Panc1 (cell line): ENCODE results near the gene TP53BP2. TPM values are rescaled to one million over a fixed set of nuclear protein-coding genes. Genes with fewer than 3 reads are reported as not detected.

Experiments used
- ATAC-seq: fragments of 200-7000 bp; cut with Tn5 transposase; 2 replicates; pipeline ENCODE4 v1.9.1; 2020; ENCODE audit warnings: mild to moderate bottlenecking, moderate library complexity
- BruUV-seq: library from RNA; stranded (reverse); fragments of 400-500 nt; replicated peaks from 2 replicates; lab custom pipeline; 2021; lab: Mats Ljungman, UMichigan
- CTCF ChIA-PET: fragments of 300-600 bp; sonication (Branson Sonifier 250); formaldehyde crosslinking; loops from one replicate; lab custom pipeline; 2022; ENCODE audit warnings: antibody characterized with exemption; lab: Charles Lee
- POLR2A ChIA-PET: fragments of 300-600 bp; sonication (Branson Sonifier 250); formaldehyde crosslinking; loops from one replicate; lab custom pipeline; 2022; ENCODE audit warnings: antibody characterized with exemption; lab: Charles Lee
- DNase-seq: peaks from one replicate; pipeline ENCODE4 v3.0.0-alpha.2; 2010; ENCODE audit warnings: low read depth, low spot score
- H3K27ac ChIP-seq: 2 replicates; pipeline ENCODE4 v1.5.1; 2011; ENCODE audit warnings: mild to moderate bottlenecking, low read length, inconsistent platforms
- H3K27me3 ChIP-seq: fragments of 200-500 bp; sonication (Bioruptor generic); 2 replicates; pipeline ENCODE4 v1.6.0; 2014; ENCODE audit warnings: low read length, inconsistent platforms; ENCODE audit not compliant: control insufficient read depth, insufficient read depth
- H3K36me3 ChIP-seq: fragments of 200-500 bp; sonication (Bioruptor generic); 2 replicates; pipeline ENCODE4 v1.5.1; 2014; ENCODE audit warnings: inconsistent platforms, mild to moderate bottlenecking, low read length, moderate library complexity; ENCODE audit not compliant: control insufficient read depth, insufficient read depth
- H3K4me1 ChIP-seq: 2 replicates; pipeline ENCODE4 v1.5.1; 2011; ENCODE audit warnings: inconsistent platforms, mild to moderate bottlenecking, low read length, moderate library complexity; ENCODE audit not compliant: control insufficient read depth, insufficient read depth
- H3K4me3 ChIP-seq, 2 experiments: 2 replicates each; pipeline ENCODE4 v1.5.1; 2011 to 2012; ENCODE audit warnings: low read depth in 2 of 2, low read length in 2 of 2, mild to moderate bottlenecking in 2 of 2, inconsistent platforms in 1 of 2, moderate library complexity in 1 of 2
- H3K9me3 ChIP-seq: fragments of 200-500 bp; sonication (Bioruptor generic); 2 replicates; pipeline ENCODE4 v1.5.1; 2014; ENCODE audit warnings: low read depth, mild to moderate bottlenecking, inconsistent platforms, low read length, moderate library complexity; ENCODE audit not compliant: control insufficient read depth, insufficient read depth
- CTCF ChIP-seq: fragments of 450-650 bp; IDR thresholded peaks from 2 replicates; pipeline ENCODE4 v1.5.1; 2017; ENCODE audit warnings: mild to moderate bottlenecking
- POLR2AphosphoS5 ChIP-seq: IDR thresholded peaks from 2 replicates; pipeline ENCODE4 v1.6.1; 2012; ENCODE audit warnings: mild to moderate bottlenecking, low read depth, low read length, moderate library complexity
- REST ChIP-seq, 2 experiments: IDR thresholded peaks; 2 replicates each; pipeline ENCODE4 v1.6.1; 2011 to 2012; ENCODE audit warnings: low read depth in 2 of 2, control low read depth in 1 of 2, low read length in 1 of 2, mild to moderate bottlenecking in 1 of 2, moderate library complexity in 1 of 2; ENCODE audit not compliant: insufficient read depth in 1 of 2
- SIN3A ChIP-seq: IDR thresholded peaks from 2 replicates; pipeline ENCODE4 v1.6.1; 2012; ENCODE audit warnings: low read depth, mild to moderate bottlenecking, low read length, moderate library complexity, borderline replicate concordance; ENCODE audit not compliant: insufficient read depth
- TCF7L2 ChIP-seq: IDR thresholded peaks from 2 replicates; pipeline ENCODE4 v1.6.1; 2011; ENCODE audit warnings: mild to moderate bottlenecking, low read depth, low read length, inconsistent platforms
- in situ Hi-C: cut with HindIII; loops from 2 replicates; pipeline ENCODE4 v1.10.0; 2016; ENCODE audit warnings: low sequenced_read_pairs, low pct_unique_long_range_greater_than_20kb
- intact Hi-C: fragments of 100-400 bp; cut with micrococcal nuclease; formaldehyde crosslinking; loops from one replicate; pipeline ENCODE4 v1.10.0; 2022; ENCODE audit not compliant: unreplicated experiment
- total RNA-seq: library from RNA; stranded (reverse); gene quantifications from one replicate; pipeline ENCODE4 v1.2.1, GENCODE V29; 2021; ENCODE audit not compliant: unreplicated experiment

Gene TP53BP2
- total RNA-seq, 1 experiment from 2014 or later: 51.4 TPM

GRCh38 chr1:223784541-223784940, 61.2 kb downstream of the TP53BP2 start:
- in situ Hi-C loops: no loop called here
- DNase-seq: no peak
- no peak overlapping the region for H3K27ac ChIP-seq
- H3K27me3 ChIP-seq: no peaks in the 10 kb centered on the region
- ChIA-PET CTCF (no interaction called here), POLR2A (interaction anchor here (0.5 kb wide), 1 partner anchor 8 kb away, joined by 3 read pairs; no protein-coding TSS in a partner anchor)
- TF ChIP-seq POLR2AphosphoS5 (no peak), TCF7L2 (no peak), REST (IDR thresholded peaks at IDR 0.05; ENCODE audit: insufficient read depth in 1 of 2, low read depth in 2 of 2, low read length in 1 of 2) (no peak), SIN3A (no peak), CTCF (no peak)
- intact Hi-C loops: no loop called here
- no TSS peak for BruUV-seq
- ATAC-seq: no peak
- H3K9me3 ChIP-seq: no peaks in the 10 kb centered on the region
- H3K36me3 ChIP-seq: peaks cover 8% of the 10 kb centered on the region
- H3K4me3 ChIP-seq: no peak overlapping the region
- H3K4me1 ChIP-seq: no peaks in the 10 kb centered on the region

- ChIA-PET POLR2A (no interaction called here), CTCF (no interaction called here)
- no peak for DNase-seq
- no peak for TF ChIP-seq CTCF
- no peak for TF ChIP-seq TCF7L2
- no peak for TF ChIP-seq POLR2AphosphoS5
- TF ChIP-seq REST (IDR thresholded peaks at IDR 0.05; ENCODE audit: insufficient read depth in 1 of 2, low read depth in 2 of 2, low read length in 1 of 2): no peak
- TF ChIP-seq SIN3A: no peak
- H3K4me3 ChIP-seq: no peak overlapping the region
- H3K27ac ChIP-seq: no peak overlapping the region
- no peaks in the 10 kb centered on the region for H3K9me3 ChIP-seq
- BruUV-seq: no TSS peak
- intact Hi-C loops (no loop called here), in situ Hi-C loops (no loop called here)
- H3K4me1 ChIP-seq: no peaks in the 10 kb centered on the region
- no peaks in the 10 kb centered on the region for H3K27me3 ChIP-seq
- peaks cover 10% of the 10 kb centered on the region for H3K36me3 ChIP-seq
- ATAC-seq: no peak
Measured at GRCh38 chr1:223783676-223784075, 62.1 kb downstream of the TP53BP2 start.
